Neural cell (in vitro differentiated cells): ENCODE results near the gene RASAL2. TPM values are rescaled to one million over a fixed set of nuclear protein-coding genes. Genes with fewer than 3 reads are reported as not detected.

ENCODE experiments used
- H2AFZ ChIP-seq: fragments of 200-600, 300-800 bp; sonication (generic), shearing (Covaris generic); 2 replicates; pipeline ENCODE4 v1.6.0; 2014; ENCODE audit warnings: low read depth, mild to moderate bottlenecking, antibody characterized with exemption, low read length, moderate library complexity
- H3F3A ChIP-seq: fragments of 200-600 bp; shearing (Covaris generic); 2 replicates; pipeline ENCODE4 v1.6.1; 2016; ENCODE audit warnings: mild to moderate bottlenecking, moderate library complexity, mixed read lengths, antibody characterized with exemption, low read length; ENCODE audit not compliant: insufficient read depth, poor library complexity, severe bottlenecking
- H3K27ac ChIP-seq: fragments of 200-600, 300-800 bp; sonication (generic), shearing (Covaris generic); 2 replicates; pipeline ENCODE4 v1.5.1; 2014; ENCODE audit warnings: mild to moderate bottlenecking, low read length, moderate library complexity
- H3K27me3 ChIP-seq: fragments of 300-800, 200-600 bp; sonication (generic), shearing (Covaris generic); 2 replicates; pipeline ENCODE4 v1.6.0; 2014; ENCODE audit warnings: mild to moderate bottlenecking, low read depth, low read length, moderate library complexity; ENCODE audit not compliant: insufficient read depth
- H3K36me3 ChIP-seq: fragments of 300-800, 200-600 bp; sonication (generic), shearing (Covaris generic); 2 replicates; pipeline ENCODE4 v1.5.1; 2014; ENCODE audit warnings: mild to moderate bottlenecking, antibody characterized with exemption, low read length, moderate library complexity; ENCODE audit not compliant: insufficient read depth
- H3K4me2 ChIP-seq: fragments of 300-800, 200-600 bp; sonication (generic), shearing (Covaris generic); 2 replicates; pipeline ENCODE4 v1.6.0; 2014; ENCODE audit warnings: mild to moderate bottlenecking, low read length
- H3K4me3 ChIP-seq: fragments of 300-800, 200-600 bp; sonication (generic), shearing (Covaris generic); 2 replicates; pipeline ENCODE4 v1.5.1; 2014; ENCODE audit warnings: mild to moderate bottlenecking, low read length, moderate library complexity
- H3K79me2 ChIP-seq: fragments of 200-600 bp; shearing (Covaris generic); replicated peaks from 2 replicates; pipeline ENCODE4 v1.6.0; 2014; ENCODE audit warnings: mild to moderate bottlenecking, low read length, moderate library complexity; ENCODE audit not compliant: insufficient read depth
- H3K9ac ChIP-seq: fragments of 300-800, 200-600 bp; sonication (generic), shearing (Covaris generic); 2 replicates; pipeline ENCODE4 v1.6.1; 2016; ENCODE audit warnings: mild to moderate bottlenecking, low read length, mixed read lengths
- H3K9me2 ChIP-seq: fragments of 200-600 bp; shearing (Covaris generic); 2 replicates; pipeline ENCODE4 v1.6.1; 2016; ENCODE audit warnings: mild to moderate bottlenecking, low read length, mixed read lengths; ENCODE audit not compliant: insufficient read depth
- H3K9me3 ChIP-seq: fragments of 200-600, 300-800 bp; sonication (generic), shearing (Covaris generic); 2 replicates; pipeline ENCODE4 v1.6.1; 2016; ENCODE audit warnings: mild to moderate bottlenecking, mixed run types, low read length, moderate library complexity, mixed read lengths
- H4K20me1 ChIP-seq: fragments of 200-600 bp; shearing (Covaris generic); 2 replicates; pipeline ENCODE4 v1.6.1; 2016; ENCODE audit warnings: mild to moderate bottlenecking, mixed run types; ENCODE audit not compliant: insufficient read depth
- CTCF ChIP-seq: fragments of 450-650 bp; IDR thresholded peaks from 2 replicates; pipeline ENCODE4 v1.5.1; 2014; ENCODE audit warnings: antibody characterized with exemption, mild to moderate bottlenecking, moderate library complexity; ENCODE audit not compliant: poor library complexity, severe bottlenecking
- EP300 ChIP-seq: fragments of 450-650 bp; conservative IDR thresholded peaks from 2 replicates; pipeline ENCODE4 v1.6.1; 2014; ENCODE audit warnings: antibody characterized with exemption, mild to moderate bottlenecking, moderate library complexity; ENCODE audit not compliant: poor library complexity, severe bottlenecking
- EZH2 ChIP-seq: fragments of 200-600, 300-800 bp; shearing (Covaris generic), sonication (generic); IDR thresholded peaks from 2 replicates; pipeline ENCODE4 v1.6.1; 2014; ENCODE audit warnings: antibody characterized with exemption, low read length, borderline replicate concordance, mild to moderate bottlenecking; ENCODE audit not compliant: insufficient read depth, poor library complexity, severe bottlenecking
- MXI1 ChIP-seq: fragments of 450-650 bp; conservative IDR thresholded peaks from 2 replicates; pipeline ENCODE4 v1.6.1; 2014; ENCODE audit warnings: antibody characterized with exemption, mild to moderate bottlenecking; ENCODE audit not compliant: poor library complexity, severe bottlenecking
- POLR2AphosphoS5 ChIP-seq: IDR thresholded peaks from 2 replicates; pipeline ENCODE4 v1.6.1; 2012
- RAD21 ChIP-seq: fragments of 450-650 bp; conservative IDR thresholded peaks from 2 replicates; pipeline ENCODE4 v1.6.1; 2014; ENCODE audit warnings: antibody characterized with exemption, mild to moderate bottlenecking, moderate library complexity
- REST ChIP-seq: IDR thresholded peaks from 2 replicates; pipeline ENCODE4 v1.6.1; 2012; ENCODE audit warnings: borderline replicate concordance
- SMC3 ChIP-seq: fragments of 450-650 bp; conservative IDR thresholded peaks from 2 replicates; pipeline ENCODE4 v1.6.1; 2014; ENCODE audit warnings: antibody characterized with exemption, mild to moderate bottlenecking, moderate library complexity; ENCODE audit not compliant: poor library complexity
- TAF1 ChIP-seq: IDR thresholded peaks from 2 replicates; pipeline ENCODE4 v1.6.1; 2012; ENCODE audit warnings: low read depth
- polyA plus RNA-seq: library from polyadenylated mRNA; depleted of rRNA; stranded (reverse); fragments of >200 nt; gene quantifications from 2 replicates; pipeline ENCODE4 v1.2.3, GENCODE V29; 2014

RASAL2 gene
- polyA plus RNA-seq, 1 donor from 2014 or later = 73.3 TPM

DNA sequence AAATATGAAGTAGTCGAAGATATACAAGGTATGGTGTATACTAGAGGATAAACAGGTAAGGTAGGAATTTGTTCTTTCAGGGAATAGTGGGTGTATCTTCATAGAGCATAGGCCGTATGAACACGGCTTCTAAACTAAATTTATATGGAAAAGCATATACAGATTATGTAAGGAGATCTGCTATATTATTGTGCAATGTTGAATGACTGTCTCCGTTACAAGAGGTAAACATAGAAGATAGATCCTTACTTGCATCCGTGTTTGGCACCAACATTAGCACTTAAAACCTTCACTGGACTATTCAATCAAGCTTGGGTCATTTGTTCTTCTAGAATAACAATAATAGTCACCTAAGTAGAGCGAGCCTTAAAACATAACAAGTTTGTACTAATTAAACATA is 357.0 kb downstream of the RASAL2 start:
- Histone ChIP-seq H3K4me2 (no peak overlapping the region), H3K4me3 (no peak overlapping the region), H3K27ac (no peak overlapping the region)

DNA sequence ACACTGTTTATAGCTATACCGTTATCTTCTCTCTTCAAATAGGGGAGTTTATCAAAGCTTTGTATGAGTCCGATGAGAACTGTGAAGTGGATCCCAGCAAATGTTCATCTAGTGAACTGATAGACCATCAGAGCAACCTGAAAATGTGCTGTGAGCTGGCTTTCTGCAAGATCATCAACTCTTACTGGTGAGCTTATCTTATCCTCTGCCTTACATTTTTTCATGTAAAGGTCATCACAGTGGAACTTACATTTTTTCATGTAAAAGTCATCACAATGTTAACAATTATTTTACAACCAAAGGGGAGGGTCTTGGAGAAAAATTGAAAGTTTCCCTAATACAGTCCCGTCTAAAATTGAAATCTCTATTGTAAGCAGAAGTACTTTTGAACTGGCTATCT is 357.6 kb downstream of the RASAL2 start:
- no peak overlapping the region for H3K9ac ChIP-seq
- H3K4me2 ChIP-seq = no peak overlapping the region
- no peak overlapping the region for H3K27ac ChIP-seq
- no peaks in the 10 kb centered on the region for H3K9me2 ChIP-seq
- no peaks in the 10 kb centered on the region for H4K20me1 ChIP-seq
- H3K9me3 ChIP-seq = no peaks in the 10 kb centered on the region
- no peak overlapping the region for H2AFZ ChIP-seq
- no peak overlapping the region for H3K4me3 ChIP-seq
- H3F3A ChIP-seq = no peaks in the 10 kb centered on the region
- H3K79me2 ChIP-seq = no peaks in the 10 kb centered on the region
- no peaks in the 10 kb centered on the region for H3K27me3 ChIP-seq
- TF ChIP-seq CTCF (no peak), POLR2AphosphoS5 (no peak), EP300 (no peak), SMC3 (no peak)
- H3K36me3 ChIP-seq = no peaks in the 10 kb centered on the region

More for the DNA sequence above, 357.0 kb downstream of the RASAL2 start:
- no peak for TF ChIP-seq EZH2
- Histone ChIP-seq H3K36me3 (no peaks in the 10 kb centered on the region), H3K9me3 (no peaks in the 10 kb centered on the region), H3K27me3 (no peaks in the 10 kb centered on the region), H2AFZ (no peak overlapping the region), H4K20me1 (no peaks in the 10 kb centered on the region), H3K9ac (no peak overlapping the region), H3K9me2 (no peaks in the 10 kb centered on the region), H3F3A (no peaks in the 10 kb centered on the region), H3K79me2 (no peaks in the 10 kb centered on the region)

- no peaks in the 10 kb centered on the region for H3K9me2 ChIP-seq
- H3K27me3 ChIP-seq = no peaks in the 10 kb centered on the region
- no peaks in the 10 kb centered on the region for H3F3A ChIP-seq
- no peak overlapping the region for H3K4me2 ChIP-seq
- no peaks in the 10 kb centered on the region for H3K9me3 ChIP-seq
- no peak overlapping the region for H3K9ac ChIP-seq
- no peak overlapping the region for H3K27ac ChIP-seq
- H2AFZ ChIP-seq = no peak overlapping the region
- no peaks in the 10 kb centered on the region for H3K79me2 ChIP-seq
- H3K4me3 ChIP-seq = no peak overlapping the region
- no peak for TF ChIP-seq REST
- no peak for TF ChIP-seq SMC3
- TF ChIP-seq POLR2AphosphoS5 = no peak
- TF ChIP-seq CTCF = no peak
- no peak for TF ChIP-seq MXI1
- no peak for TF ChIP-seq EZH2
- TF ChIP-seq TAF1 = no peak
- no peak for TF ChIP-seq EP300
- no peak for TF ChIP-seq RAD21
- no peaks in the 10 kb centered on the region for H4K20me1 ChIP-seq
- no peaks in the 10 kb centered on the region for H3K36me3 ChIP-seq
These were observed 358.1 kb downstream of the RASAL2 start for GRCh38 chr1:178452013-178452412.
